ENCODE data around the gene SYNGR4. TPM values are rescaled to one million over a fixed set of nuclear protein-coding genes. Genes with fewer than 3 reads are reported as not detected.

The SYNGR4 gene
- total RNA-seq, 1 donor, result not detected

GRCh38 chr19:48348737-48349136 is 15.4 kb upstream of the SYNGR4 start:
- no peak overlapping the region for H3K4me3 ChIP-seq (ENCODE audit: low read depth, low read length)
- no peak for TF ChIP-seq CTCF (IDR thresholded peaks at IDR 0.05; ENCODE audit: insufficient read depth, low read length)
- DNase-seq (ENCODE audit: low read depth), result no peak

GRCh38 chr19:48350856-48351255 is 13.3 kb upstream of the SYNGR4 start:
- DNase-seq (ENCODE audit: low read depth), result no peak
- no peak overlapping the region for H3K4me3 ChIP-seq (ENCODE audit: low read depth, low read length)
- TF ChIP-seq CTCF (IDR thresholded peaks at IDR 0.05; ENCODE audit: insufficient read depth, low read length), result no peak

GRCh38 chr19:48351341-48351752 is 12.8 kb upstream of the SYNGR4 start:
- H3K4me3 ChIP-seq (ENCODE audit: low read depth, low read length), result no peak overlapping the region
- peak; percentile 49 for DNase-seq (ENCODE audit: low read depth)
- TF ChIP-seq CTCF (IDR thresholded peaks at IDR 0.05; ENCODE audit: insufficient read depth, low read length), result peak; percentile 81

GRCh38 chr19:48353677-48354076 is 10.5 kb upstream of the SYNGR4 start:
- no peak overlapping the region for H3K4me3 ChIP-seq (ENCODE audit: low read depth, low read length)
- no peak for DNase-seq (ENCODE audit: low read depth)
- TF ChIP-seq CTCF (IDR thresholded peaks at IDR 0.05; ENCODE audit: insufficient read depth, low read length), result no peak

GRCh38 chr19:48354332-48354992 is 9.7 kb upstream of the SYNGR4 start:
- DNase-seq (ENCODE audit: low read depth), result no peak
- no peak overlapping the region for H3K4me3 ChIP-seq (ENCODE audit: low read depth, low read length)
- no peak for TF ChIP-seq CTCF (IDR thresholded peaks at IDR 0.05; ENCODE audit: insufficient read depth, low read length)

GRCh38 chr19:48355365-48355954 is 8.7 kb upstream of the SYNGR4 start:
- DNase-seq (ENCODE audit: low read depth), result no peak
- no peak for TF ChIP-seq CTCF (IDR thresholded peaks at IDR 0.05; ENCODE audit: insufficient read depth, low read length)
- H3K4me3 ChIP-seq (ENCODE audit: low read depth, low read length), result no peak overlapping the region
